A549 (cell line): ENCODE measurements around the gene GRIK2. TPM values are rescaled to one million over a fixed set of nuclear protein-coding genes. Genes with fewer than 3 reads are reported as not detected.

Experiments
- ATAC-seq, 2 experiments: fragments of 200-7000 bp in 1 of 2; fragments of >200 bp in 1 of 2; cut with Nextera tagmentation in 1 of 2; cut with Tn5 transposase in 1 of 2; 3 replicates each; pipeline versions ENCODE4 v1.8.0 to v1.9.1; 2018 to 2020; ENCODE audit warnings: mild to moderate bottlenecking in 1 of 2, moderate library complexity in 1 of 2
- CTCF ChIA-PET: fragments of 300-600 bp; sonication (Branson Sonifier 250); formaldehyde crosslinking; extraction: SDS; loops from one replicate; lab custom pipeline; 2021; ENCODE audit warnings: antibody characterized with exemption, inconsistent platforms; lab: Yijun Ruan, JAX
- POLR2A ChIA-PET: fragments of 350-600 bp; formaldehyde crosslinking; extraction: SDS; loops from one replicate; lab custom pipeline; 2021; ENCODE audit warnings: antibody characterized with exemption, inconsistent platforms; lab: Yijun Ruan, JAX
- DNase-seq, 2 experiments: peaks; one replicate each; pipeline versions ENCODE4 v3.0.0 to v3.0.0-alpha.2; 2011 to 2016; ENCODE audit warnings: low read depth in 1 of 2, low spot score in 1 of 2
- FAIRE-seq: peaks from 2 replicates; lab custom pipeline; 2011; peaks lifted over from hg19 to GRCh38; lab: Jason Lieb, UNC
- H3K27ac ChIP-seq, 2 experiments: fragments of >200 bp; sonication (Bioruptor Twin); formaldehyde crosslinking; 3 replicates each; pipeline ENCODE4 v1.5.1; 2016 to 2017
- H3K4me1 ChIP-seq: fragments of >200 bp; sonication (Bioruptor Twin); formaldehyde crosslinking; 3 replicates; pipeline ENCODE4 v1.6.1; 2016
- H3K4me2 ChIP-seq: fragments of >200 bp; sonication (Bioruptor Twin); formaldehyde crosslinking; 3 replicates; pipeline ENCODE4 v1.6.1; 2016
- H3K4me3 ChIP-seq: fragments of >200 bp; sonication (Bioruptor Twin); formaldehyde crosslinking; 3 replicates; pipeline ENCODE4 v1.5.1; 2016
- H3K9me3 ChIP-seq: fragments of >200 bp; sonication (Bioruptor Twin); formaldehyde crosslinking; 3 replicates; pipeline ENCODE4 v1.6.1; 2016
- BHLHE40 ChIP-seq: IDR thresholded peaks from 2 replicates; pipeline ENCODE4 v1.6.1; 2012; ENCODE audit warnings: low read depth, low read length, inconsistent platforms
- CEBPB ChIP-seq, 2 experiments: fragments of >200 bp in 1 of 2; sonication (Bioruptor Twin) in 1 of 2; formaldehyde crosslinking in 1 of 2; IDR thresholded peaks; 2 replicates each; pipeline ENCODE4 v1.6.1; 2012 to 2016
- EHF ChIP-seq: fragments of 250-450 bp; sonication (Bioruptor Pico); IDR thresholded peaks from 2 replicates; pipeline ENCODE4 v1.5.0; 2020; ENCODE audit warnings: mild to moderate bottlenecking
- EHMT2 ChIP-seq: fragments of 200-600 bp; sonication (generic); IDR thresholded peaks from 2 replicates; pipeline ENCODE4 v1.6.1; 2016; ENCODE audit warnings: antibody characterized with exemption, low read depth, mild to moderate bottlenecking, moderate library complexity
- EP300 ChIP-seq, 2 experiments: fragments of >200 bp; sonication (Bioruptor Twin); formaldehyde crosslinking; IDR thresholded peaks; 2 replicates in 1 of 2; 3 replicates in 1 of 2; pipeline ENCODE4 v1.6.1; 2016 to 2017
- HES2 ChIP-seq: fragments of >200 bp; sonication (Bioruptor Twin); formaldehyde crosslinking; IDR thresholded peaks from 2 replicates; pipeline ENCODE4 v1.6.1; 2016
- HMGXB4 ChIP-seq: fragments of 250-450 bp; sonication (Bioruptor Pico); IDR thresholded peaks from 2 replicates; pipeline ENCODE4 v1.5.0; 2021; ENCODE audit warnings: mild to moderate bottlenecking, moderate library complexity, borderline replicate concordance
- HOXB5 ChIP-seq: fragments of 250-450 bp; sonication (Bioruptor Pico); IDR thresholded peaks from 2 replicates; pipeline ENCODE4 v1.5.0; 2020; ENCODE audit warnings: mild to moderate bottlenecking, moderate library complexity
- JUN ChIP-seq, 2 experiments: fragments of >200 bp; sonication (Bioruptor Twin); formaldehyde crosslinking; IDR thresholded peaks; 2 replicates in 1 of 2; 3 replicates in 1 of 2; pipeline ENCODE4 v1.6.1; 2016 to 2017
- MAFK ChIP-seq: fragments of 450-650 bp; IDR thresholded peaks from 2 replicates; pipeline ENCODE4 v1.6.1; 2014; ENCODE audit not compliant: partially characterized antibody
- MAZ ChIP-seq: fragments of 150-350 bp; IDR thresholded peaks from 2 replicates; pipeline ENCODE4 v1.6.1; 2014; ENCODE audit warnings: antibody characterized with exemption, low read depth, low read length, borderline replicate concordance
- MYC ChIP-seq: IDR thresholded peaks from 2 replicates; pipeline ENCODE4 v1.6.1; 2012; ENCODE audit warnings: mild to moderate bottlenecking, inconsistent platforms, low read length, improper control_type of control experiment, borderline replicate concordance
- NPAS2 ChIP-seq: fragments of 250-450 bp; sonication (Bioruptor Pico); IDR thresholded peaks from 2 replicates; pipeline ENCODE4 v1.8.0; 2022; ENCODE audit warnings: mild to moderate bottlenecking, moderate library complexity, borderline replicate concordance
- POLR2A ChIP-seq: IDR thresholded peaks from 2 replicates; pipeline ENCODE4 v1.6.1; 2012; ENCODE audit warnings: mild to moderate bottlenecking, low read length
- RAD21 ChIP-seq, 2 experiments: fragments of >200 bp in 1 of 2; sonication (Bioruptor Twin) in 1 of 2; formaldehyde crosslinking in 1 of 2; IDR thresholded peaks in 1 of 2; conservative IDR thresholded peaks in 1 of 2; 2 replicates in 1 of 2; 3 replicates in 1 of 2; pipeline ENCODE4 v1.6.1; 2012 to 2018; ENCODE audit warnings: inconsistent platforms in 1 of 2
- RARB ChIP-seq: fragments of 250-450 bp; sonication (Bioruptor Pico); IDR thresholded peaks from 2 replicates; pipeline ENCODE4 v1.8.0; 2021; ENCODE audit warnings: mild to moderate bottlenecking, moderate library complexity
- RCOR1 ChIP-seq: fragments of 150-350 bp; IDR thresholded peaks from 2 replicates; pipeline ENCODE4 v1.6.1; 2014; ENCODE audit warnings: antibody characterized with exemption, low read length, low read depth
- RNF2 ChIP-seq: fragments of 200-600 bp; sonication (generic); IDR thresholded peaks from 2 replicates; pipeline ENCODE4 v1.6.1; 2016; ENCODE audit warnings: low read depth, mild to moderate bottlenecking, antibody characterized with exemption, moderate library complexity, borderline replicate concordance
- SREBF2 ChIP-seq: fragments of 450-650 bp; IDR thresholded peaks from 2 replicates; pipeline ENCODE4 v1.6.1; 2014; ENCODE audit warnings: mild to moderate bottlenecking, moderate library complexity
- USF2 ChIP-seq: fragments of 450-650 bp; IDR thresholded peaks from 2 replicates; pipeline ENCODE4 v1.6.1; 2014; ENCODE audit warnings: antibody characterized with exemption
- ZC3H11A ChIP-seq: fragments of 450-650 bp; IDR thresholded peaks from 2 replicates; pipeline ENCODE4 v1.6.1; 2014; ENCODE audit warnings: antibody characterized with exemption, mild to moderate bottlenecking
- WGBS: methylation state at CpG from one replicate; pipeline ENCODE4 v1.1.6; 2017; ENCODE audit errors: missing lambda C conversion rate; 5-methylcytosine and 5-hydroxymethylcytosine counted together
- polyA plus RNA-seq, 4 experiments: library from polyadenylated mRNA; depleted of rRNA in 3 of 4; stranded (reverse); fragments of >200 nt; fragmentation: RNase III in 1 of 4; extraction: RNeasy Plus Mini Kit Qiagen cat#74134 plus additional on column Dnase treatment in 1 of 4; gene quantifications; 2 replicates in 3 of 4; 3 replicates in 1 of 4; pipeline ENCODE4 v1.2.3, GENCODE V29; 2011 to 2017
- TF ChIP-seq, protein P1 (sequence below): fragments of 250-450 bp; sonication (Bioruptor Pico); IDR thresholded peaks from 2 replicates; pipeline ENCODE4 v1.5.0; 2020; ENCODE audit warnings: low read depth, mild to moderate bottlenecking, moderate library complexity
- TF ChIP-seq, protein P2 (sequence below): fragments of >200 bp; sonication (Bioruptor Twin); formaldehyde crosslinking; IDR thresholded peaks from 3 replicates; pipeline ENCODE4 v1.5.1; 2016

Gene GRIK2
- polyA plus RNA-seq, 2 of the 4 experiments (the other 2 are of a cell fraction): 0.56 to 0.65 TPM

DNA sequence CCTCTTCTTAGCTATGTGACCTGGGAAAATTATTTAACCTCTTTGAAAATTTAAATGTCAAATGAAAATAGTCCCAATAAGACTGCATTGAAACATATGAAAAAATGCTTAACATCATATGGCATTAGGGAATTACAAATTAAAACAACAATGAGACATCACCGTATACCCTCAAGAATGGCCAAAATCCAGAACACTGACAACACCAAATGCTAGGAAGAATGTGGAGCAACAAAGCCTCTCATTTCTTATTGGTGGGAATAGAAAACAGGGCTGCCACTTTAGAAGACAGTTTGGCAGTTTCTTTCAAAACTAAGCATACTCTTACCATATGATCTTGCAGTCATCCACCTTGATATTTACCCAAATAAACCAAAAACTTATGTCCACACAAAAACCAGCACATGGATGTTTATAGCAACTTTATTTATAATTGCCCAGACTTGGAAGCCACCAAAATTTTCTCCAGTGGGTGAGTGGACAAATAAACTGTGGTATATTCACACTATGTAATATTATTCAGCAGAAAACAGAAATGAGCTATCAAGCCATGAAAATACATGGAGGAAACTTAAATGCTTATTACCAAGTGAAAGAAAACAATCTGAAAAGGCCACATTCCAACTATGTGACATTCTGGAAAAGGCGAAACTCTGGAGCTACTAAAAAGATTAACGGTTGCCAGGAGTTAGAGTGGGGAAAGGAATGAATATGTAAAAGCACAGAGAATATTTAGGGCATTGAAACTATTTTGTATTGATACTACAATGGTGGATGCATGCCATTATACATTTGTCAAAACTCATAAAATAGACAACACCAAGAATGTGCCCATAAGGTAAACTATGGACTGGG, 459.9 kb downstream of the GRIK2 start:
- CTCF ChIA-PET: no interaction called here
- 70% methylated on average over 3 of the region's 3 CpGs for WGBS

DNA sequence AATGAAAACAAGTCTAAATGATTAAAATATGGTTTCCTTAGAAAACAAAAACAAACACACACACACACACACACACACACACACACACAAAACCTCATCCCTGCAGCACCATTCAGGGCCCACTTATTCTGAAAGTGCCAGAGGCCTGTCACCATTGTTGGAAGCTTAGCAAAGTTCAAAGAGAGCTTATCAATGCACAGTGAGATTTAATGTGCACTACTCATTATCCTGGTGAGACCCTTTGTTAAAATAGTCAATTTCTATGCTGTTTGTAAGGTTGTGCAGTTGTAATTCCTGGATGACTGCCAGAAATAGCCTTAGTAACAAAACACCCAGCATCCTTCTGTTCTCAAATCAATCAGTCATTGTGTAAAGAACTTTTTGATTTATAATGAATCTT, 482.9 kb downstream of the GRIK2 start:
- no peak for DNase-seq
- H3K4me1 ChIP-seq: no peaks in the 10 kb centered on the region
- H3K4me2 ChIP-seq: no peak overlapping the region
- H3K4me3 ChIP-seq: no peak overlapping the region
- CTCF ChIA-PET: no interaction called here
- ATAC-seq: no peak
- POLR2A ChIA-PET: no interaction called here
- H3K9me3 ChIP-seq: no peaks in the 10 kb centered on the region
- H3K27ac ChIP-seq: no peak overlapping the region
- TF ChIP-seq ZC3H11A: no peak
- TF ChIP-seq RNF2: no peak
- no peak for TF ChIP-seq JUN (IDR thresholded peaks at IDR 0.05)
- no peak for TF ChIP-seq RCOR1
- TF ChIP-seq, protein P1, sequence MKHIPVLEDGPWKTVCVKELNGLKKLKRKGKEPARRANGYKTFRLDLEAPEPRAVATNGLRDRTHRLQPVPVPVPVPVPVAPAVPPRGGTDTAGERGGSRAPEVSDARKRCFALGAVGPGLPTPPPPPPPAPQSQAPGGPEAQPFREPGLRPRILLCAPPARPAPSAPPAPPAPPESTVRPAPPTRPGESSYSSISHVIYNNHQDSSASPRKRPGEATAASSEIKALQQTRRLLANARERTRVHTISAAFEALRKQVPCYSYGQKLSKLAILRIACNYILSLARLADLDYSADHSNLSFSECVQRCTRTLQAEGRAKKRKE (CRISPR knock-in tag): no peak
- TF ChIP-seq EHF (CRISPR knock-in tag): no peak
- no peak for FAIRE-seq

More for the DNA sequence above, 459.9 kb downstream of the GRIK2 start:
- Histone ChIP-seq H3K4me3 (no peak overlapping the region), H3K4me1 (no peaks in the 10 kb centered on the region), H3K27ac (no peak overlapping the region), H3K9me3 (no peaks in the 10 kb centered on the region), H3K4me2 (no peak overlapping the region)
- POLR2A ChIA-PET: no interaction called here
- TF ChIP-seq POLR2A (no peak), HMGXB4 (CRISPR knock-in tag) (no peak), MAZ (no peak), EHF (CRISPR knock-in tag) (no peak), BHLHE40 (no peak), USF2 (no peak), RARB (CRISPR knock-in tag) (no peak), MYC (no peak), EP300 (IDR thresholded peaks at IDR 0.05) (no peak), CEBPB (IDR thresholded peaks at IDR 0.05) (no peak), SREBF2 (no peak), HOXB5 (CRISPR knock-in tag) (no peak), NPAS2 (CRISPR knock-in tag) (no peak), MAFK (no peak), RAD21 (conservative IDR thresholded peaks at IDR 0.05 in 1 of 2, IDR thresholded peaks at IDR 0.05 in 1 of 2) (no peak), HES2 (no peak), EHMT2 (no peak)
- TF ChIP-seq, protein P2, sequence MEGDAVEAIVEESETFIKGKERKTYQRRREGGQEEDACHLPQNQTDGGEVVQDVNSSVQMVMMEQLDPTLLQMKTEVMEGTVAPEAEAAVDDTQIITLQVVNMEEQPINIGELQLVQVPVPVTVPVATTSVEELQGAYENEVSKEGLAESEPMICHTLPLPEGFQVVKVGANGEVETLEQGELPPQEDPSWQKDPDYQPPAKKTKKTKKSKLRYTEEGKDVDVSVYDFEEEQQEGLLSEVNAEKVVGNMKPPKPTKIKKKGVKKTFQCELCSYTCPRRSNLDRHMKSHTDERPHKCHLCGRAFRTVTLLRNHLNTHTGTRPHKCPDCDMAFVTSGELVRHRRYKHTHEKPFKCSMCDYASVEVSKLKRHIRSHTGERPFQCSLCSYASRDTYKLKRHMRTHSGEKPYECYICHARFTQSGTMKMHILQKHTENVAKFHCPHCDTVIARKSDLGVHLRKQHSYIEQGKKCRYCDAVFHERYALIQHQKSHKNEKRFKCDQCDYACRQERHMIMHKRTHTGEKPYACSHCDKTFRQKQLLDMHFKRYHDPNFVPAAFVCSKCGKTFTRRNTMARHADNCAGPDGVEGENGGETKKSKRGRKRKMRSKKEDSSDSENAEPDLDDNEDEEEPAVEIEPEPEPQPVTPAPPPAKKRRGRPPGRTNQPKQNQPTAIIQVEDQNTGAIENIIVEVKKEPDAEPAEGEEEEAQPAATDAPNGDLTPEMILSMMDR: no peak
- FAIRE-seq: no peak
- no peak for DNase-seq
- no peak for ATAC-seq
